Gastrocnemius medialis (tissue), 4 donors: ENCODE measurements around the gene DNAJC15.

Source experiments
- CTCF ChIP-seq, 5 experiments: fragments of 450-650 bp in 3 of 5; fragments of 200-600 bp in 2 of 5; sonication (generic) in 2 of 5; IDR thresholded peaks in 4 of 5; conservative IDR thresholded peaks in 1 of 5; 1 replicate in 4 of 5; 2 replicates in 1 of 5; pipeline ENCODE4 v1.5.1; 2016 to 2019; ENCODE audit warnings: antibody characterized with exemption in 5 of 5, mild to moderate bottlenecking in 3 of 5, moderate library complexity in 3 of 5
- POLR2A ChIP-seq, 2 donors: fragments of 450-650 bp; IDR thresholded peaks; one replicate each; pipeline ENCODE4 v1.6.1; 2017; ENCODE audit warnings: antibody characterized with exemption in 2 of 2, mild to moderate bottlenecking in 2 of 2, moderate library complexity in 2 of 2

GRCh38 chr13:43143591-43143990, 120.2 kb downstream of the DNAJC15 start:
- TF ChIP-seq CTCF (IDR thresholded peaks at IDR 0.05 in 4 of 5, conservative IDR thresholded peaks at IDR 0.05 in 1 of 5), result no peak
- no peak for TF ChIP-seq POLR2A (IDR thresholded peaks at IDR 0.05)
